Stimulated activated CD4-positive, alpha-beta T cell treated with anti-CD3 and anti-CD28 coated beads, Interleukin-12 subunit alpha, Interleukin-12 subunit beta, amount 100 ng/mL, for 48 hours (primary cell): ENCODE measurements around the gene SLC38A3.
"Not testable (repeated sequence)": the region's sequence is repeated elsewhere in the genome, so short reads cannot be mapped to it uniquely, and the experiment has no call there.

Source experiments
- DNase-seq, 3 donors: peaks; one replicate each; pipeline ENCODE4 v3.0.0-alpha.2; 2020; ENCODE audit warnings: low read depth in 2 of 3, low spot score in 1 of 3

SLC38A3 gene

DNA sequence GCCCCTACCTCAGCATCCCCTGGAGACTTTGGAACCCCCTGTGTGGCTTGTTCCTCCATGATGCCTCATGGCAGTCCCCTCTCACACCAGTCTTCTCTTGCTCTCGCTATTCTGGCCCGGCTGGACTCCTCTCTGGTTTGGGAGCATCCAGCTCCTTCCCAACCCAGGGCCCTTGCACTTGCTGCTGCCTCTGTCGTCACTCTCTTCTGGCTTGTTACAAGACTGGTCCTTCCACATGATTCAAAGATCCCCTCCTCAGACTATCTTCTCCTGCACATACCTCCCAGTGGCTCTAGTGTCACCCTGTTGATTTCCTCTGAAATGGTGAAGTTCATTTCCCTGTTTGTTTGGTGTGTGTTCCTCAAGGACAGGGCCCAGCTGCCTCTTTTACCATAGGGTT, 24.4 kb downstream of the SLC38A3 start:
- DNase-seq: no peak

DNA sequence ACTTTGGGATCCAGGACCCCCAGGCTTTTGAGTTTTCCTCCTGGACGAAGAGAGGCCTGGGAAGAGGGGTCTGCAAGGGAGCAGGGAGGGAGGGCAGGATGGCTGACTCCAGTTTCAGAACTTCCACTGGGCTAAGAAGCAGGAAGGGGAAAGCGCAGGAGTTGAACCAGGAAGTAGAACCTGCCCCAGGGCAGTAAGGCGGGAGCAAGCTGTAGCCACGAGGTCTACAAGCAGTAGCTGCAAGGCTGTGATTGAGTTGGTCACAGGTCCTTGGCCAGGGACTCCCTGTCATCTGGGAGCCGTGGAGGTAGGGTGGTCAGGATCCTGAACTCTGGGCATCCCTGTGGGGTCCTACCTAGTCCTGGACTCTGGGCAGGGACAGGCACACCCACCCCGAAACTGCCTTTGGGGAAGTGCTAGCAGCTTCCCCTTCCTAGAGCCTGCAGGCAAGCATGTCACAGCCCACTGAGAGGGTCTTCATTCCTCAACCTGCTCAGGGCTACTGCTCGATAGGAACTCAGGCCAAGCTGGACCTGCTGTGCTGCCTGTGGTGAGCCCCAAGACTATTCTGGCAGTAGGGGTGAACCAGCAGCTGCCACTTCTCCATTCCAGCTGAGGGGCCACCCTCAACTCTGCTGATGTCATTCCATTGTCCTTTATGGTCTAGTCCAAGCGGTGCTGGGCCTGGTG, 25.2 kb downstream of the SLC38A3 start:
- no peak for DNase-seq

DNA sequence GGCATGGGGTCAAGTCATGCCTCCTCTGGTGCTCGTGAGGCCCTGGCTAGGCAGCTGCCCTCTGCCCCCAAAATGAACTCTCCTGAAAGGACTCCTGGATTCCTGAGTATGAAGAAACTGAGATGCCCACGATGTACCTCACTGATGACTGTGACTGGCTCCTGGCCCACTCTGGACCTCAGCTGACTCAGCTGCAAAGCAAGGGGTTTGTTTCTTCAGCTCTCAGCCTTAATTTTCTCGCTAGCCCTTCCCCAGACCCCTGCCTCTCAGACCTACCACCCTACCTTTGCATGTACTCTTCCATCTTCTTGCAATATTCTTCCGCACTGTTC, 25.7 kb downstream of the SLC38A3 start:
- no peak for DNase-seq

DNA sequence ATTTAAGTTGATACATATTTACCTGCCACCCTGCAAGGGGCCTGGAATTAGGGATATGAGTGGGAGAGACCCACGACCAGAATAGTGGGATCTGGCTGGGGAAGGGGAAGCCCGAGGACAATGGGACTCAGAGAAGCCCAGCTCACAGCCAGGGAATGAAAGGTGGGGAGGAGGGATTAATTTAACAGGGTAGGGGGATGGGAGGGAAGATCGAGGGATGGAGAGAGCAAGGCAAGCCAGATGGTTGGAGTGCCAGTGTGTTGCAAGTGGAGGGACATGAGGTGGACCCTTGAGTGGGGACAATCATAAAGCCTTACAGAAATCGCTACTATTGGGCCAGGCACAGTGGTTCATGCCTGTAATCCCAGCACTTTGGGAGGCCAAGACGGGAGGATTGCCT, 26.5 kb downstream of the SLC38A3 start:
- no peak for DNase-seq

DNA sequence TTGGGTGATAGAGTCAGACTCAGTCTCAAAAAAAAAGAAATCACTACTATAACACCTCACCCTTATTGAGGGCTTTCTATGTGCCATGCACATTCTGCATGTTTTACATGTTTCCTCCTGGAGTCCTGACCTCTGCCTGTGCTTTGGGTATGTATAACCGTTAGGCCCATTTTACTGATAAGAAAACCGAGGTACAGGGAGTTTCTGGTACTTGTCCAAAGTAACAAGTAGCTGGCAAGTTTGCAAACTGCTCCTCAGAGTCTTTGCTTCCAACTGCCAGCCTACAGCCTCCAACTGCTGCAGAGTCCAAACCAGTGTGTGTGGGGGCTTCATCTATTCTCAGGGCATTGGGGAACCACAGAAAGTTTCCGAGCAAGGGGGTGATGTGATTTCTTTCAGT, 27.2 kb downstream of the SLC38A3 start:
- no peak for DNase-seq

DNA sequence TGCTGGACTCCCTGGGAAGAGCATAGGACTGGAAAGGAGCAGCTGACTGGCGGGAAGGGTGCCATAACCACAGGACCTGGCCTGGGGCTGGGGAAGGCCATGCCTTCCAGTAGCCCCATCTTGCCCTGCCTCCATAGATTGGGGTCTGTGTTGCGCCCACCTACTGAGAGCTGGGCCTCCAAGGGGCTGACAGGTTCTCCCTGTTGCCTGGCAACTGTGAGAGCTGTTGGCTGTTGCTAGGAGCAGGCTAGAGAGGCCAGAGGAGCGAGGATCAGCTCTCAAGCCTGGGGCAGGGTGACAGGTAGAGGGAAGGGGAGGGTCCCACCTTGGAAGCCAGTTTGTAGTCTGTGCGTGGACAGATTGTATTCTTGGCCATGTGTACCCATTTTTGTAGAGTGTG, 28.1 kb downstream of the SLC38A3 start:
- DNase-seq: no peak

DNA sequence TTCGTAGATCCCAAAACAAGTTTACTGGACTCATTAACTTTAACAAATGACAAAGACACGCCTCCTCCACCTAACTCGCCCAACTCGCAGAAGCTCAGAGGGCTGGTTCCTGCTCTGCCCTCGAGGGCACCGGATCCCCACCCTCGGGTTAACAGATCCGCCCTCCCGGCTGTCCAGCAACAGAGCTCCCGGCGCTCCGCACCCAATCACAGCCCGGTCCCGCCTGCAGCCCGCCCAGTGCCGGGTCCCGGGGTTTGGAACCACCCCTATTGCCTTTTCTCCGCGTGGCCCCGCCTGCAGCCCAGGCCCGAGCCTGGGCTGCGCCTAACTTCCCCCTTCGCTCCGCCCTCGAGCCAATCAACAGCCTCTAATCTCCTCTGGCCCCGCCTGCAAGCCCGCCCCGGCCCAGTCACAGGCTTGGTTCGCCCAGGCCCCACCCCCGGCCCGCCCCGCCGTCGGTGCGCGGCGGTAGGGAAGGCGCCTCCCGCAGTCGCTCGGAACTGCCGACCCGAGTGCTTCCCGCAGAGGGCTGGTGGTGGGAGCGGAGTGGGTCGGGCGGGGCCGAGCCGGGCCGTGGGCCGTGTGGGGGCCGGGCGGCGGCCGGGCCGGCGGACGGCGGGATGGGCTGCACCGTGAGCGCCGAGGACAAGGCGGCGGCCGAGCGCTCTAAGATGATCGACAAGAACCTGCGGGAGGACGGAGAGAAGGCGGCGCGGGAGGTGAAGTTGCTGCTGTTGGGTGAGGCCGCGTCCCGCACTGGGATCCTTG, 30.8 kb downstream of the SLC38A3 start, which contains the start of gene GNAI2:
GNAI2 (plus strand) TSS at position 489 of the 768 bp plus-strand sequence; CDS start at position 621, 132 bp downstream.
- peak; percentile 97 to 99 (median 98) for DNase-seq

DNA sequence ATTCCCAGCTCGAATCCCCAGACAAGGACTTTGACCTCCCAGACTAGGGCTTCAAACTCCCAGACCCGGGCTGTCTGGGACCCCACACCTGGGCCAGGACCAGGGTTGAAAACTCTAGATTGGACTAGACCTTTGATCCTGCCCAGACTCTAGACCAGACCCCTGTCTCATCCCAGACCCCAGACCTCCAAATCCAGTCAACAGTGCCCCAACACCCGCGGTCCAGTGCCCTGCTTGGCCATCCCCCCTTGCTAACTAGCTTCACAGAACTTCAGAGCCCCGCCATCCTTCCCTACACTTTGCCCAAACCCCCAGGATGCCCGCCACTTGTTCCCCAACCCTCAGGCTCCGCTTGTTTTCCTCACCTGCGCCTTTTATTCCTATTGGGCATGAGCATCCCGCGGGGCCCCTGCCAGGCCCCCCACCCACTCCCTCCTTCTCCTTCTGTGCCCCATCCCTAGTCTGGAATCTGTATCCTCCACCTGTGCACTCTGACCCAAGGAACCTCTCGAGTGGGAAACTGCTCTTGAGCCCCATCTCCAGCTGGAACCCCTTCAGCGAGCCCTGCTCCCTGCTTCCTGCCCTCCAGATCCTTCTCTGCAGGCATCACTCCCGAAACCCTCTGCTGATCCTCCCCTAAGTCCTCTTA, 31.5 kb downstream of the SLC38A3 start:
- DNase-seq: no peak

DNA sequence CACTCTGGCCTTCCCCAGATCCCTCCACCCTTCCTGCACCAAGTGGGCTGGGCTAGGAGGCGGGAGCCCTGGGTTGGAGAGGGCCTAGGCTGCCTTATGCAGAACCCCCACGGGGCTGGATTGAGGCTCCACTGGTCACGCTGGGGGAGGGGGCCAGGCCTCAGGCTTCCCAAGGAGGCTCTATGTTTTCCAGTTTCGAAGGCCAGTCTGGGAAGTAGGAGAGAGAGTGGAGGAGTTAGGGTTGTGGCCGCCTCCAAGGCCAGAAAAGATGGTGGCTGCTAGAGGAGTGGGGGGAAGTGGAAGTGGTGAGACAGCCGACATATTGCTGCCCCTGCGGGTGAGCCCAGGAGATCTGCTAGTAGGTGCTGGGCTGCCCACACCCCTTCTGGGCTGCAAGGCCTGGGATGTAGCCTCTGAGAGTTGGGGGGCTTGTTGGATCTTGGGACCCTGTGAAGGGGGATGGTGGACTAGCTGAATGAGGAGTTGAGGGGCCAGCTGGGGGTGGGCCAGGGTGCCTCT, 32.1 kb downstream of the SLC38A3 start:
- no peak for DNase-seq

DNA sequence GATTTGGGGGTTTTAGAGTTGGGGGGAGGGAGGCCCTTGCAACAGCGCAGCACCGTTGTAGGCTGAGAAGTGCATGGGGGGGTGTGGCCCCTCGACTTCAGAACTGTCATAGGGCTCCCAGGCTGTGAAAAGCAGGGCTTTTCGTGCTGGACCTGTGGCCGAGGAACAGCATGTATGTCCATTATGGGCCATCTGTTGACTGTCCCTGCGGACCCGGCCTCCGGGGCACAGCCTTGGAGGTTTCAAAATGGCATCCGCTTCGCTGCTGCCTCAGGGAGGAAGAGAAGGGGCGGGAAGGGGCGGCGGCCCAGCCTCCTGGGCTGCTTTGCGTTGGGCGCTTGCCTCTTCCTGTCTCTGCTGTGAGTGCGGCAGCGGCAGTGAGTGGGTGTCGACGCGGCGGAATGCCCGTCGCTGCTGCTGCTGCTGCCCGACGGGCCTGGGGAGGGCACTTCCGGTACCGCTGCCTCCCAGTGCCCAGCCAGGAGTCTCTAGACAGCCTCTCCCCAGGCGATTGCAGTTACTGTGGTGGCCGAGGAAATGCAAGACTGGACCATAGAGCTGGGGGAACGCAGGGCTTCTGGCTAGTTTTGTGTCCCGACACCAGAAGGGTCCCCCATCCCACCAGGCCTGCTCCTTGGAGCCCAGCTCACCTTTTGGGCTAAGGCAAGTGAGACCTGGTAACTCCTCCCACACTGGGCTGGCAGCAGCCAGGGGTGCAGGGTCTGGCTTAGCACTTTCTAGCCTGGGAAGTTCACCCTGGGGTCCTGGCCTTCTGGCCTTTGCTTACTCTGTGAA, 32.9 kb downstream of the SLC38A3 start:
- DNase-seq: peak; percentile 78 to 86 (median 81)

DNA sequence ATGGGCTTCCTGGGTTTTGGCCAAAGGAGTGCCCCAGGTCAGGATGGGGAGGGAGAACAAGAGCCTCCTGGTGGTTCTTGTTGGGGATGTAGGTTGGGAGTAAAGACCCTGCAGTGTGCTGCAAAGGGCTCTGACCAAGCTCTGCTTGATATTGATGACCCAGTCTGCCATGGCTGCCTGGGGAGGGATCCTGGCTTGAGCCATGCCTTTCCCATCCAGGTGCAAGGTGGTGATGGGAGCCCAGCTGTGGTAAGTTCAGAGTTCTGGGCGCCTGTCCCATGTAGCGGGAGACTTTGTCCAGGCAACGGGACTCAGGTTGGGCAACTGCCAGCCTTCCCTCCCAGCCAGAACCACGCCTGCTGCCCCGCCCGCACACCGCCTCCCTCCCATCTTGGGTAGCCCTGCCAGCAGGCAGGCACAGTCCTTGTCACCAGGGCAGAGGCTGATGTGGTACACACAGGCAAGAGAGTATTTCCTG, 33.5 kb downstream of the SLC38A3 start:
- DNase-seq: no peak

DNA sequence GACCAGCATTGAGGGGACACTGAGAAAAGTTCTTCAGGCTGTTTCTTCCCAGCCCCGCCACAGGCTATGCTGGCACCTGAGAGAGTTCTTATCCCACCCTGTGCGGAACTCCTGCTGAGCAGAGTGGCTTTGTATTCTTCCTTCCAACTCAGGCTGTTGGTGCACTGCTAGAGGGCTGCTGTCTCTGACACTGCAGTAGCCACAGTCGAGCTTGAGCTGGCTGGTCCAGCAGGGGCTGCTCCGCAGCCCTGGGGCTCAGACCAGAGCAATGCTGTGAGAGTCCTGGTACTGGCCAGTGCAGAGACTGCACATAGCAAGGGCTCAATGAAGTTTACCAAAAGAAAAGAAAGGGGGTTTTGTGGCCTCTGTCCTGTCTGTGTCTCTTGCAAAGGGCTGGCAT, 34.6 kb downstream of the SLC38A3 start:
- DNase-seq: no peak

DNA sequence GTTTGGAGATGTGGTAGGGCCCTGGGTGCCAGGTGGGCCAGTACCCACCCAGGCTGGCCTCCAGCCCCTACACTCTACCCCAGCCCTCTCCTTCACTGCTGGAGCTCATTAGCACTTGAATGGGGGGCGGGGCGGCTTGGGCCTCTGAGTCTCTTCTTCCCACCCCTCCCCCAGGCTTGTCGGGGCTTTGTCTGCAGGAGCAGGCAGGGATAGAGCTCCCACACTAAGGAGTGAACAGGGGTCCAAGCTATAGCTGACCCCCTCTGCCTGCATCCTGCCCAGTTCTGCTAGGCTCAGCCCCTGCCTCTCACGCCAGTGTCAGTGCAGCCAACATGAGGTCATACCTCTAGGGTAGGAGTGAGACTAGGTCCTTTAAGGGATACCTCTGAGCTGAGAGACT, 36.1 kb downstream of the SLC38A3 start:
- DNase-seq: no peak

DNA sequence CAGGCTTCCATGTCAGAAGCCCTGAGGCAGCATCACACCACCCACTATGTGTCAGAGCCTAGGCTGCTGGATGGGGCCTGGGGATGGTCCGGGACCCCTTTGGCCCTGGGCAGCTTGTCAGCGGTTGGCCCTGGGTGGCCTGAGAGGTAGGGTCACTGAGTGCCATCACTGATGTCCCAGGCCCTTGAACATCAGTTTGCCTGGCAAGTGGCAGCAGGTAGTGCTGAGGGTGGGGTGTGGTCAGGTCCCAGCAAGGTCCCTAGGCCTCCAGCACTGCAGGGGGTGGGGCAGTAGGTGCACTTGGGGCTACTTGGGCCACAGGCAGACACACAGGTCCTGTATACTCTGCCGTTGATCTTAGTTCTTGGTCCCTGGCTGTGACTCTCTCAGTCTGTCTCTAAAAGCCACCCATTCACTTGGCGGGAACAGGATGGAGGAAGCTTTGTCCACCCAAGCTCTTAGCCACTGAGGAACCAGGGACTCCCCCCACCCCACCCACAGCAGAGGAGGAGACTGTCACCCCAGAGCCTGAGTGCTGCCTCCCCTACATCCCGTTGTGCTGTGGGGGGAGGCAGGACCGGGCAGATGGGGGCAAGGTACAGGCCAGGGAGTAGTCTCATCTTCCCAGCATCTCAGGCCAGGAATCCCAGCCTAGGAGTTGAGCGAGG, 36.8 kb downstream of the SLC38A3 start:
- DNase-seq: no peak

DNA sequence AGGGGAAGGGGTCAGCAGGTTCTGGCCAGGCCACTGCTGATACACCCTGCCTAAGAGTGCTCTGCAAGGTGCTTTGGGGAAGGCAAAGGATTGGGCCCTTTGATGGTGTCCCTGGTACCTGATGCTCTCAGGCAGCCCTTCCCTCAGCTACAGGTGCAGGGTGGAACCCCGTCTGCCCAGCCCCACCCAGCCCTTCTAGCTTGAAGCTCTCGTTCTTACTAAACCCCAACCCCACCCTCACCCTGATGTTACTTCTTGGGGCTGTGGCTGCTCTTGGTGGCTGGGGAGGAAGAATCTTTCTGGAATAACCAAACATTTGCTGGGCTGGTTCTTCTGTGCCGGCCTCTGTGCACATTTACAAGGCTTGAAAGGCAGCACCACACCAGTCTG, 37.3 kb downstream of the SLC38A3 start:
- DNase-seq: no peak

DNA sequence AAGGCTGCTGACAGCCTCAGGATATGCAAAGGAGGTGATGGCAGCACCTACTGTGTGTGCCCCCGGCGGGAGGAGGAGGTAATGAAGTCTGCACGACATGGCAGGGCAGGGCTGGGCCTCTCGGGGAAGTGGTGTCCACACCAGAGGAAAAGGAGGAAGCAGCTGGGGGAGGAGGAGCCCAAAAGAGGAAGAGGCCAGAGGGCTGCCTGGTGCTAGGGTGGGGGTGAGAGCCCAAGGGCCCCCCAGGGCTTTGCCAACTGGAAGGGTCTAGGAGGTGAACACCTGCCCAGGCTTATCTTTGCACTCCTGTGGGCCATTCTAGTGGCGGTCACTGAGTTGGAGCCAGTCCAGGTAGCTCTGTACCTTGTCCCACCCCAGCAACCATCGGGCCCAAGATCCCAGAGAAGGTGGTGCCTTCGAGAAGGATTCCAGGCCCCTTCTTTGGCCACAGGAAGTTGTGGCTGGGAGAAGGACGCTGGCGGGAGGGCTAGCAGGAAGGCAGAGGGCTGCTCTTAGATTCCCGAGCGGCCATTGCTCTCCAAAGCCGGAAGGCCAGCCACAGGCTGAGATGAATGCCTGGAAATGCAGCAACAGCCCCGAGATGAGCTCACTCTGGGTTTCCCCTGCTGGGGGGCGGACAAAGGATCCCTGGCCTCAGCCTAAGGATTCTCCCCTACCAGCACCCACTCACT, 37.9 kb downstream of the SLC38A3 start:
- peak in 1 of 3 donors; percentile 40 for DNase-seq

DNA sequence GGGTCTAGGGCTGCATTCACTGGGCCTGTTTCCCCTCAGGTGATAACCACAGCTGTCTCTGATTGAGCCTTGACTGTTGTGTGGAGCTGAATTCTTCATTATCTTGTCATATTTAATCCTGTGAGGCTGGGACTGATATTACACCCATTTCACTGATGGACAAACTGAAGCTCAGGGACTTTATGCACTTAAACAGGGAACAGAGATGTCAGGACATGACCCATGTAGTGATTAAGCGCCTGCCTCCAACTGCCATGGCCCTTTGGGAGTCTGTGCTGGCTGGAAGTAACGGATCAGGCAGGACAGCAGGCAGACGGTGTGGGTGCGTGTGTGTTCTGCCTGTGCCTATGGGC, 38.4 kb downstream of the SLC38A3 start:
- no peak for DNase-seq

DNA sequence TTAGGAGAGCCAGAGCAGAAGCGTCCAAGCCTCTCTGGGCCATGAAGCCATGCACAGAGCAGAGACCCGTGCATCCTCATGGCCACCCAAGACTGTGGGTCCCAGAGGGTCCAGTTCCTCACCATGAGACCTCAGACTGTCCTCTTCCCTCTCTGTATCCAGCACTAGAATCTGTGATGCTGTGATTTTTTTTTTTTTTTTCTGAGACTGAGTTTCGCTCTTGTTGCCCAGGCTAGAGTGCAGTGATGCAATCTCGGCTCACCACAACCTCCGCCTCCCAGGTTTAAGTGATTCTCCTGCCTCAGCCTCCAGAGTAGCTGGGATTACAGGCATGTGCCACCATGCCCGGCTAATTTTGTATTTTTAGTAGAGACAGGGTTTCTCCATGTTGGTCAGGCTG, 39.7 kb downstream of the SLC38A3 start:
- DNase-seq: not testable (repeated sequence)

DNA sequence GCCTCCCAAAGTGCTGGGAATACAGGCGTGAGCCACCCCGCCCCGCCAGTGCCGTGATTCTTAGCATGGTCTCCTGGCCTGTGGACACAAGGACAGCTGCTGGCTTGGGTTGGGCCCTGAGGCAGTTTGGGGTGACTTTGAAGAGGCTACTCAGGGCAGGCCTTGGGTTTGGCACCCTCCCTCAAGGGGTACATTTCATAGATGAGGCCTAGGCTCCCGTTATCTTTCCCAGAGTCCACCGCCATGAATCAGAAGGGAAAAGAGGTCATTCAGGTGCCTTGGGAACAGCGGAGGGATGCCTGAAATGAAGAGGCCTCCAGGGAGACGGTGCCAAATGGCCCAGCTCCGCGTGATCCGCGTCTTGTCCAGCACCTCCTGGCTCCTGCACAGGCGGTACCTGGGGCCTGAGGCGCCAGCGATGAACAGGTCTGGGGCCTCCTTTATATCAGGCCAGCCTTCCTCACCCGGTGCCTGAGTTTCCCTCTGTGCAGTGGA, 40.2 kb downstream of the SLC38A3 start:
- DNase-seq: no peak
